GM21737 (cell line): ENCODE measurements around the gene PTPN9.

Experiments
- ATAC-seq: cut with Tn5 transposase; IDR thresholded peaks from one replicate; pipeline ENCODE4 v1.9.1; 2021; ENCODE audit warnings: mild to moderate bottlenecking, moderate library complexity; ENCODE audit not compliant: unreplicated experiment

The PTPN9 gene

GRCh38 chr15:75425966-75426500 is 153.1 kb downstream of the PTPN9 start:
- ATAC-seq: no peak

GRCh38 chr15:75422554-75422953 is 156.6 kb downstream of the PTPN9 start:
- no peak for ATAC-seq

- ATAC-seq: no peak
These were observed 158.4 kb downstream of the PTPN9 start for GRCh38 chr15:75420698-75421097.

GRCh38 chr15:75416584-75416983 is 162.5 kb downstream of the PTPN9 start:
- no peak for ATAC-seq
